ENCODE data around the gene NISCH. TPM values are rescaled to one million over a fixed set of nuclear protein-coding genes. Genes with fewer than 3 reads are reported as not detected.

The NISCH gene
- total and polyA plus RNA-seq, 2 donors (not counting 1 experiment from before 2014, with no cell fraction given), result 130 to 169 TPM

GRCh38 chr3:52463416-52463815, 8.0 kb downstream of the NISCH start:
- POLR2A ChIA-PET, result interaction anchor here (0.6 kb wide), 1 partner anchor 15 kb away, joined by 6 read pairs; no protein-coding TSS in a partner anchor
- no CpG with 5 or more reads among the region's 5 CpGs for WGBS (ENCODE audit: insufficient coverage)
- CTCF ChIA-PET, result no interaction called here
- Histone ChIP-seq H3K9ac (ENCODE audit: low read length) (no peak overlapping the region), H3K9me3 (ENCODE audit: control extremely low read depth in 1 of 3, control insufficient read depth in 2 of 3, insufficient read depth in 1 of 3, low read length in 2 of 3) (peaks cover 0 to 5% (median 0%) of the 10 kb centered on the region in 3 donors), H3K27ac (ENCODE audit: low read length in 2 of 2) (no peak overlapping the region), H3K4me2 (replicated peaks; ENCODE audit: low read depth, low read length, poor library complexity, severe bottlenecking) (no peak overlapping the region), H3K27me3 (replicated peaks in 1 of 4; ENCODE audit: control extremely low read depth in 1 of 4, control insufficient read depth in 3 of 4, insufficient read depth in 4 of 4, low read length in 3 of 4) (no peaks in the 10 kb centered on the region), H3K4me3 (ENCODE audit: control extremely low read depth in 1 of 5, extremely low read depth in 1 of 5, insufficient read depth in 1 of 5, low read depth in 2 of 5, low read length in 4 of 5) (no peak overlapping the region), H4K20me1 (ENCODE audit: control insufficient read depth, insufficient read depth, low read length, poor library complexity, severe bottlenecking) (peaks cover 25% of the 10 kb centered on the region), H3K4me1 (ENCODE audit: control insufficient read depth in 2 of 2, insufficient read depth in 2 of 2, low read length in 2 of 2) (no peaks in the 10 kb centered on the region), H3K79me2 (ENCODE audit: control insufficient read depth, insufficient read depth, low read length) (peaks cover 18% of the 10 kb centered on the region), H2AFZ (ENCODE audit: insufficient read depth, low read depth, low read length, poor library complexity, severe bottlenecking) (no peak overlapping the region), H3K36me3 (replicated peaks in 1 of 2; ENCODE audit: control extremely low read depth in 1 of 2, control insufficient read depth in 1 of 2, extremely low read depth in 1 of 2, insufficient read depth in 2 of 2, low read length in 1 of 2) (peaks cover 11 to 32% of the 10 kb centered on the region in 2 experiments)
- intact Hi-C loops (cut with micrococcal nuclease), result no loop called here
- no peaks in the 10 kb centered on the region for H3K9me3 Mint-ChIP-seq (ENCODE audit: insufficient read depth)
- H3K27me3 Mint-ChIP-seq, result no peaks in the 10 kb centered on the region
- no peak for TF ChIP-seq EZH2 (IDR thresholded peaks at IDR 0.05; ENCODE audit: borderline replicate concordance, insufficient read depth, low read depth, low read length, poor library complexity, severe bottlenecking)
- TF ChIP-seq, protein P1, sequence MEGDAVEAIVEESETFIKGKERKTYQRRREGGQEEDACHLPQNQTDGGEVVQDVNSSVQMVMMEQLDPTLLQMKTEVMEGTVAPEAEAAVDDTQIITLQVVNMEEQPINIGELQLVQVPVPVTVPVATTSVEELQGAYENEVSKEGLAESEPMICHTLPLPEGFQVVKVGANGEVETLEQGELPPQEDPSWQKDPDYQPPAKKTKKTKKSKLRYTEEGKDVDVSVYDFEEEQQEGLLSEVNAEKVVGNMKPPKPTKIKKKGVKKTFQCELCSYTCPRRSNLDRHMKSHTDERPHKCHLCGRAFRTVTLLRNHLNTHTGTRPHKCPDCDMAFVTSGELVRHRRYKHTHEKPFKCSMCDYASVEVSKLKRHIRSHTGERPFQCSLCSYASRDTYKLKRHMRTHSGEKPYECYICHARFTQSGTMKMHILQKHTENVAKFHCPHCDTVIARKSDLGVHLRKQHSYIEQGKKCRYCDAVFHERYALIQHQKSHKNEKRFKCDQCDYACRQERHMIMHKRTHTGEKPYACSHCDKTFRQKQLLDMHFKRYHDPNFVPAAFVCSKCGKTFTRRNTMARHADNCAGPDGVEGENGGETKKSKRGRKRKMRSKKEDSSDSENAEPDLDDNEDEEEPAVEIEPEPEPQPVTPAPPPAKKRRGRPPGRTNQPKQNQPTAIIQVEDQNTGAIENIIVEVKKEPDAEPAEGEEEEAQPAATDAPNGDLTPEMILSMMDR (IDR thresholded peaks at IDR 0.05), result no peak
- no peak overlapping the region for H3K4me3 Mint-ChIP-seq
- ATAC-seq (ENCODE audit: low read depth) (no peak), DNase-seq (no peak)
- H3K4me1 Mint-ChIP-seq, result peaks cover 10% of the 10 kb centered on the region
- H3K27ac Mint-ChIP-seq, result no peak overlapping the region

- H3K27ac Mint-ChIP-seq, result no peak overlapping the region
Measured at GRCh38 chr3:52468336-52468735, 12.9 kb downstream of the NISCH start.

More at GRCh38 chr3:52468336-52468735, 12.9 kb downstream of the NISCH start:
- H3K36me3 ChIP-seq (replicated peaks in 1 of 2; ENCODE audit: control extremely low read depth in 1 of 2, control insufficient read depth in 1 of 2, extremely low read depth in 1 of 2, insufficient read depth in 2 of 2, low read length in 1 of 2), result peaks cover 4 to 44% of the 10 kb centered on the region in 2 experiments
- TF ChIP-seq, protein P1 (IDR thresholded peaks at IDR 0.05), result no peak
- H3K9me3 ChIP-seq (ENCODE audit: control extremely low read depth in 1 of 3, control insufficient read depth in 2 of 3, insufficient read depth in 1 of 3, low read length in 2 of 3), result peaks cover 0 to 5% (median 0%) of the 10 kb centered on the region in 3 donors
- CTCF ChIA-PET, result no interaction called here
- H3K4me2 ChIP-seq (replicated peaks; ENCODE audit: low read depth, low read length, poor library complexity, severe bottlenecking), result no peak overlapping the region
- H3K9ac ChIP-seq (ENCODE audit: low read length), result no peak overlapping the region
- H4K20me1 ChIP-seq (ENCODE audit: control insufficient read depth, insufficient read depth, low read length, poor library complexity, severe bottlenecking), result peaks cover 22% of the 10 kb centered on the region
- WGBS (ENCODE audit: insufficient coverage), result 98% methylated on average over 4 of the region's 9 CpGs
- H3K4me3 ChIP-seq (ENCODE audit: control extremely low read depth in 1 of 5, extremely low read depth in 1 of 5, insufficient read depth in 1 of 5, low read depth in 2 of 5, low read length in 4 of 5), result no peak overlapping the region
- H3K4me1 ChIP-seq (ENCODE audit: control insufficient read depth in 2 of 2, insufficient read depth in 2 of 2, low read length in 2 of 2), result no peaks in the 10 kb centered on the region
- H3K4me3 Mint-ChIP-seq, result no peak overlapping the region
- H3K79me2 ChIP-seq (ENCODE audit: control insufficient read depth, insufficient read depth, low read length), result peaks cover 21% of the 10 kb centered on the region
- POLR2A ChIA-PET, result interaction anchor here (1.3 kb wide), 1 partner anchor 19 kb away, joined by 4 read pairs; no protein-coding TSS in a partner anchor
- no peak overlapping the region for H3K27ac ChIP-seq (ENCODE audit: low read length in 2 of 2)
- no peaks in the 10 kb centered on the region for H3K9me3 Mint-ChIP-seq (ENCODE audit: insufficient read depth)
- no peaks in the 10 kb centered on the region for H3K27me3 Mint-ChIP-seq
- H3K27me3 ChIP-seq (replicated peaks in 1 of 4; ENCODE audit: control extremely low read depth in 1 of 4, control insufficient read depth in 3 of 4, insufficient read depth in 4 of 4, low read length in 3 of 4), result no peaks in the 10 kb centered on the region
- intact Hi-C loops (cut with micrococcal nuclease), result no loop called here
- no peak for DNase-seq
- no peak for ATAC-seq (ENCODE audit: low read depth)
- H3K4me1 Mint-ChIP-seq, result peaks cover 2% of the 10 kb centered on the region
- no peak overlapping the region for H2AFZ ChIP-seq (ENCODE audit: insufficient read depth, low read depth, low read length, poor library complexity, severe bottlenecking)
